HEK293 (cell line): ENCODE data around the gene NKX1-1.
A peak's percentile ranks its signal among the peaks of the same experiment; 100 is the strongest.

Source experiments
- CTCF ChIA-PET: fragments of 350-600 bp; formaldehyde crosslinking; extraction: SDS; loops from one replicate; lab custom pipeline; 2021; ENCODE audit warnings: antibody characterized with exemption; lab: Yijun Ruan, JAX
- POLR2A ChIA-PET: fragments of 300-600 bp; formaldehyde crosslinking; extraction: SDS; loops from one replicate; lab custom pipeline; 2020; ENCODE audit warnings: antibody characterized with exemption, inconsistent platforms; lab: Yijun Ruan, JAX
- H3K27ac ChIP-seq: fragments of 200-500 bp; sonication (Bioruptor generic); 2 replicates; pipeline ENCODE4 v1.5.1; 2014; ENCODE audit warnings: low read depth, low read length, control low read depth, inconsistent platforms; ENCODE audit errors: extremely low read depth
- H3K36me3 ChIP-seq, 2 experiments: fragments of 200-500 bp in 1 of 2; sonication (Bioruptor generic) in 1 of 2; 1 replicate in 1 of 2; 2 replicates in 1 of 2; pipeline ENCODE4 v1.5.1; 2014 to 2017; ENCODE audit warnings: inconsistent platforms in 2 of 2, low read length in 2 of 2; ENCODE audit not compliant: control insufficient read depth in 2 of 2, insufficient read depth in 1 of 2
- H3K4me1 ChIP-seq: fragments of 200-500 bp; sonication (Bioruptor generic); 2 replicates; pipeline ENCODE4 v1.5.1; 2014; ENCODE audit warnings: mild to moderate bottlenecking, low read length, inconsistent platforms; ENCODE audit not compliant: control insufficient read depth, insufficient read depth
- H3K4me3 ChIP-seq: 2 replicates; pipeline ENCODE4 v1.5.1; 2011; ENCODE audit warnings: low read depth, mild to moderate bottlenecking, control low read depth, low read length, moderate library complexity
- H3K9me3 ChIP-seq: fragments of 200-500 bp; sonication (Bioruptor generic); 2 replicates; pipeline ENCODE4 v1.5.1; 2014; ENCODE audit warnings: low read depth, low read length, inconsistent platforms; ENCODE audit not compliant: control insufficient read depth, insufficient read depth
- BCL6B ChIP-seq: fragments of 450-650 bp; formaldehyde crosslinking; IDR thresholded peaks from 2 replicates; pipeline ENCODE4 v1.5.1; 2017; ENCODE audit warnings: missing biosample characterization, missing genetic modification characterization
- GLI4 ChIP-seq: fragments of 450-650 bp; formaldehyde crosslinking; IDR thresholded peaks from 2 replicates; pipeline ENCODE4 v1.5.1; 2016; ENCODE audit warnings: missing biosample characterization, missing genetic modification characterization
- HOXA7 ChIP-seq: sonication (generic); formaldehyde crosslinking; IDR thresholded peaks from 2 replicates; pipeline ENCODE4 v1.8.1; 2022; ENCODE audit warnings: missing genetic modification reagents, borderline replicate concordance
- KLF1 ChIP-seq: fragments of 450-650 bp; formaldehyde crosslinking; IDR thresholded peaks from 2 replicates; pipeline ENCODE4 v1.5.1; 2016; ENCODE audit warnings: missing biosample characterization, missing genetic modification characterization
- KLF16 ChIP-seq: fragments of 450-650 bp; formaldehyde crosslinking; IDR thresholded peaks from 2 replicates; pipeline ENCODE4 v1.5.1; 2017; ENCODE audit warnings: missing biosample characterization, missing genetic modification characterization
- KLF17 ChIP-seq: fragments of 450-650 bp; formaldehyde crosslinking; IDR thresholded peaks from 2 replicates; pipeline ENCODE4 v1.5.1; 2016; ENCODE audit warnings: missing biosample characterization, missing genetic modification characterization
- KLF8 ChIP-seq: fragments of 450-650 bp; formaldehyde crosslinking; IDR thresholded peaks from 2 replicates; pipeline ENCODE4 v1.5.1; 2016; ENCODE audit warnings: missing biosample characterization, missing genetic modification characterization
- SP3 ChIP-seq: fragments of 450-650 bp; formaldehyde crosslinking; IDR thresholded peaks from 2 replicates; pipeline ENCODE4 v1.5.1; 2016; ENCODE audit warnings: missing biosample characterization, missing genetic modification characterization
- WT1 ChIP-seq: fragments of 450-650 bp; formaldehyde crosslinking; IDR thresholded peaks from 2 replicates; pipeline ENCODE4 v1.5.1; 2016; ENCODE audit warnings: missing biosample characterization, missing genetic modification characterization
- ZBTB8A ChIP-seq: fragments of 450-650 bp; formaldehyde crosslinking; IDR thresholded peaks from 2 replicates; pipeline ENCODE4 v1.5.1; 2016; ENCODE audit warnings: missing biosample characterization, missing genetic modification characterization
- ZFP37 ChIP-seq: fragments of 450-650 bp; formaldehyde crosslinking; IDR thresholded peaks from 2 replicates; pipeline ENCODE4 v1.5.1; 2016; ENCODE audit warnings: missing biosample characterization, missing genetic modification characterization
- ZFP41 ChIP-seq: fragments of 450-650 bp; formaldehyde crosslinking; IDR thresholded peaks from 2 replicates; pipeline ENCODE4 v1.5.1; 2016; ENCODE audit warnings: missing biosample characterization, missing genetic modification characterization, borderline replicate concordance
- ZFP69B ChIP-seq: fragments of 450-650 bp; formaldehyde crosslinking; IDR thresholded peaks from 2 replicates; pipeline ENCODE4 v1.5.1; 2016; ENCODE audit warnings: missing biosample characterization, missing genetic modification characterization
- ZNF114 ChIP-seq: fragments of 450-650 bp; formaldehyde crosslinking; IDR thresholded peaks from 2 replicates; pipeline ENCODE4 v1.5.0; 2017; ENCODE audit warnings: missing biosample characterization, missing genetic modification characterization
- ZNF146 ChIP-seq: fragments of 450-650 bp; formaldehyde crosslinking; IDR thresholded peaks from 2 replicates; pipeline ENCODE4 v1.5.1; 2016; ENCODE audit warnings: missing biosample characterization, missing genetic modification characterization
- ZNF221 ChIP-seq: fragments of 450-650 bp; formaldehyde crosslinking; IDR thresholded peaks from 2 replicates; pipeline ENCODE4 v1.5.1; 2017; ENCODE audit warnings: missing biosample characterization, missing genetic modification characterization, borderline replicate concordance
- ZNF223 ChIP-seq: fragments of 450-650 bp; formaldehyde crosslinking; IDR thresholded peaks from 2 replicates; pipeline ENCODE4 v1.5.1; 2016; ENCODE audit warnings: missing biosample characterization, missing genetic modification characterization
- ZNF280D ChIP-seq: fragments of 450-650 bp; formaldehyde crosslinking; IDR thresholded peaks from 2 replicates; pipeline ENCODE4 v1.5.1; 2016; ENCODE audit warnings: missing biosample characterization, missing genetic modification characterization
- ZNF302 ChIP-seq: fragments of 450-650 bp; formaldehyde crosslinking; IDR thresholded peaks from 2 replicates; pipeline ENCODE4 v1.5.1; 2016; ENCODE audit warnings: missing biosample characterization, missing genetic modification characterization, low read depth
- ZNF324 ChIP-seq: fragments of 450-650 bp; formaldehyde crosslinking; IDR thresholded peaks from 2 replicates; pipeline ENCODE4 v1.5.1; 2016; ENCODE audit warnings: missing biosample characterization, missing genetic modification characterization
- ZNF501 ChIP-seq: fragments of 450-650 bp; formaldehyde crosslinking; IDR thresholded peaks from 2 replicates; pipeline ENCODE4 v1.5.1; 2016; ENCODE audit warnings: missing biosample characterization, missing genetic modification characterization
- ZNF530 ChIP-seq: fragments of 450-650 bp; formaldehyde crosslinking; IDR thresholded peaks from 2 replicates; pipeline ENCODE4 v1.5.1; 2016; ENCODE audit warnings: low read depth, missing biosample characterization, missing genetic modification characterization
- ZNF596 ChIP-seq: fragments of 450-650 bp; IDR thresholded peaks from 2 replicates; pipeline ENCODE4 v1.5.0; 2018; ENCODE audit warnings: missing biosample characterization, mild to moderate bottlenecking, missing genetic modification characterization, moderate library complexity
- ZNF623 ChIP-seq: fragments of 450-650 bp; formaldehyde crosslinking; IDR thresholded peaks from 2 replicates; pipeline ENCODE4 v1.5.1; 2016; ENCODE audit warnings: missing biosample characterization, missing genetic modification characterization
- ZNF677 ChIP-seq: fragments of 450-650 bp; IDR thresholded peaks from 2 replicates; pipeline ENCODE4 v1.5.0; 2018; ENCODE audit warnings: missing biosample characterization, mild to moderate bottlenecking, missing genetic modification characterization, moderate library complexity
- ZNF701 ChIP-seq: fragments of 450-650 bp; formaldehyde crosslinking; IDR thresholded peaks from 2 replicates; pipeline ENCODE4 v1.5.1; 2016; ENCODE audit warnings: missing biosample characterization, missing genetic modification characterization
- ZNF785 ChIP-seq: fragments of 450-650 bp; formaldehyde crosslinking; IDR thresholded peaks from 2 replicates; pipeline ENCODE4 v1.5.1; 2016; ENCODE audit warnings: missing biosample characterization, missing genetic modification characterization

The NKX1-1 gene

GRCh38 chr4:1376841-1377605 lies 29.2 kb downstream of the NKX1-1 start:
- Histone ChIP-seq H3K4me1 (no peaks in the 10 kb centered on the region), H3K4me3 (no peak overlapping the region), H3K36me3 (peaks cover 0 to 27% of the 10 kb centered on the region in 2 experiments; a peak in 1 of 3 replicates), H3K9me3 (no peaks in the 10 kb centered on the region), H3K27ac (no peak overlapping the region)
- CTCF ChIA-PET: interaction anchor here (0.6 to 0.8 kb wide), 2 partner anchors 135 to 204 kb away, joined by 3 read pairs; no protein-coding TSS in a partner anchor
- POLR2A ChIA-PET: no interaction called here
- TF ChIP-seq KLF16 (tag by site-specific recombination) (no peak), ZNF623 (tag by site-specific recombination) (peak; percentile 67)

- peaks cover 0 to 34% of the 10 kb centered on the region in 2 experiments; a peak in 1 of 3 replicates for H3K36me3 ChIP-seq
- TF ChIP-seq GLI4 (tag by site-specific recombination) (no peak), HOXA7 (CRISPR knock-in tag) (no peak), KLF8 (no peak), ZNF114 (tag by site-specific recombination) (no peak), ZNF146 (tag by site-specific recombination) (no peak), ZNF677 (tag by site-specific recombination) (no peak), ZNF501 (no peak), KLF1 (tag by site-specific recombination) (no peak), ZBTB8A (tag by site-specific recombination) (no peak), ZNF785 (tag by site-specific recombination) (no peak), ZNF324 (tag by site-specific recombination) (no peak), ZFP41 (no peak), WT1 (tag by site-specific recombination) (no peak), ZNF596 (no peak), BCL6B (no peak)
- ChIA-PET POLR2A (interaction anchor here (0.5 kb wide), 1 partner anchor 255 kb away, joined by 3 read pairs; no protein-coding TSS in a partner anchor), CTCF (interaction anchor here (0.6 kb wide), 1 partner anchor 205 kb away, joined by 3 read pairs; no protein-coding TSS in a partner anchor)
- no peak overlapping the region for H3K27ac ChIP-seq
- no peak overlapping the region for H3K4me3 ChIP-seq
- H3K9me3 ChIP-seq: no peaks in the 10 kb centered on the region
- H3K4me1 ChIP-seq: no peaks in the 10 kb centered on the region
Measured at GRCh38 chr4:1376391-1376840, 29.8 kb downstream of the NKX1-1 start.

GRCh38 chr4:1375761-1376322 lies 30.4 kb downstream of the NKX1-1 start:
- TF ChIP-seq ZNF223 (tag by site-specific recombination): no peak
- no peak for TF ChIP-seq ZNF701 (tag by site-specific recombination)
- TF ChIP-seq ZNF302 (tag by site-specific recombination): no peak
- no peak for TF ChIP-seq GLI4 (tag by site-specific recombination)
- no peak for TF ChIP-seq ZNF280D (tag by site-specific recombination)
- no peak for TF ChIP-seq ZNF221
- TF ChIP-seq ZFP37 (tag by site-specific recombination): no peak
- TF ChIP-seq ZNF530 (tag by site-specific recombination): no peak
- TF ChIP-seq ZFP69B (tag by site-specific recombination): no peak
- TF ChIP-seq KLF17: no peak
- TF ChIP-seq SP3 (tag by site-specific recombination): no peak
- ChIA-PET CTCF (interaction anchor here (0.6 kb wide), 2 partner anchors 206 to 537 kb away, joined by 3 read pairs; no protein-coding TSS in a partner anchor), POLR2A (interaction anchor here (0.5 kb wide), 1 partner anchor 256 kb away, joined by 3 read pairs; no protein-coding TSS in a partner anchor)

More at GRCh38 chr4:1375761-1376322, 30.4 kb downstream of the NKX1-1 start:
- Histone ChIP-seq H3K4me3 (no peak overlapping the region), H3K9me3 (no peaks in the 10 kb centered on the region), H3K27ac (no peak overlapping the region), H3K36me3 (peaks cover 0 to 39% of the 10 kb centered on the region in 2 experiments; a peak in 1 of 3 replicates), H3K4me1 (no peaks in the 10 kb centered on the region)
